H1 (cell line): Measurements from ENCODE around the gene CCNYL1. TPM values are rescaled to one million over a fixed set of nuclear protein-coding genes. Genes with fewer than 3 reads are reported as not detected.

Experiments used
- ATF2 ChIP-seq: IDR thresholded peaks from 2 replicates; pipeline ENCODE4 v1.6.1; 2012; ENCODE audit warnings: low read length, inconsistent platforms
- CHD1 ChIP-seq: IDR thresholded peaks from 2 replicates; pipeline ENCODE4 v1.6.1; 2012; ENCODE audit warnings: low read depth, low read length, improper control_type of control experiment
- CHD2 ChIP-seq: IDR thresholded peaks from 2 replicates; pipeline ENCODE4 v1.6.1; 2012; ENCODE audit warnings: low read length, improper control_type of control experiment
- EGR1 ChIP-seq: IDR thresholded peaks from 2 replicates; pipeline ENCODE4 v1.6.1; 2011; ENCODE audit warnings: low read depth, low read length, borderline replicate concordance
- GABPA ChIP-seq: IDR thresholded peaks from 2 replicates; pipeline ENCODE4 v1.6.1; 2011; ENCODE audit warnings: mild to moderate bottlenecking, low read length, moderate library complexity, borderline replicate concordance; ENCODE audit not compliant: insufficient read depth
- KDM4A ChIP-seq: IDR thresholded peaks from one replicate; pipeline ENCODE4 v1.7.1; 2012; ENCODE audit warnings: low read depth, mild to moderate bottlenecking, moderate library complexity, low read length, inconsistent platforms; ENCODE audit not compliant: severe bottlenecking
- MAX ChIP-seq: IDR thresholded peaks from 2 replicates; pipeline ENCODE4 v1.6.1; 2012; ENCODE audit warnings: inconsistent platforms
- SAP30 ChIP-seq: fragments of 300-600 bp; sonication (generic); IDR thresholded peaks from 2 replicates; pipeline ENCODE4 v1.7.1; 2012; ENCODE audit warnings: low read length, moderate library complexity, mild to moderate bottlenecking, inconsistent platforms; ENCODE audit not compliant: insufficient read depth, insufficient replicate concordance
- SIRT6 ChIP-seq: IDR thresholded peaks from one replicate; pipeline ENCODE4 v1.7.1; 2012; ENCODE audit warnings: low read length, inconsistent platforms
- polyA plus RNA-seq, 7 experiments: library from polyadenylated mRNA; depleted of rRNA in 3 of 7; stranded (reverse) in 5 of 7; unstranded in 2 of 7; fragments of >200 nt in 5 of 7; fragments of 200-250 nt in 2 of 7; gene quantifications; 1 replicate in 5 of 7; 2 replicates in 1 of 7; 4 replicates in 1 of 7; pipeline versions ENCODE4 v1.2.1 to v1.2.3, GENCODE V29; 2011 to 2013; ENCODE audit warnings: missing spikeins in 2 of 7, mixed read lengths in 2 of 7
- total RNA-seq: library from RNA; stranded (reverse); fragmentation: NEBNext Ultra II Directional; extraction: Animal tissue kit (Norgen Biotek cat#: 25700); gene quantifications from 2 replicates; pipeline ENCODE4 v1.2.1, GENCODE V29; 2021
- TF ChIP-seq, protein P1 (sequence below): fragments of 300-600 bp; sonication (generic); IDR thresholded peaks from 2 replicates; pipeline ENCODE4 v1.7.1; 2012; ENCODE audit warnings: low read length, moderate library complexity, mild to moderate bottlenecking, inconsistent platforms; ENCODE audit not compliant: insufficient replicate concordance

The CCNYL1 gene
- total and polyA plus RNA-seq, 2 of the 8 experiments (the other 6 are each of a cell fraction or from before 2014, with no cell fraction given), result 13.3 to 35.4 TPM

DNA sequence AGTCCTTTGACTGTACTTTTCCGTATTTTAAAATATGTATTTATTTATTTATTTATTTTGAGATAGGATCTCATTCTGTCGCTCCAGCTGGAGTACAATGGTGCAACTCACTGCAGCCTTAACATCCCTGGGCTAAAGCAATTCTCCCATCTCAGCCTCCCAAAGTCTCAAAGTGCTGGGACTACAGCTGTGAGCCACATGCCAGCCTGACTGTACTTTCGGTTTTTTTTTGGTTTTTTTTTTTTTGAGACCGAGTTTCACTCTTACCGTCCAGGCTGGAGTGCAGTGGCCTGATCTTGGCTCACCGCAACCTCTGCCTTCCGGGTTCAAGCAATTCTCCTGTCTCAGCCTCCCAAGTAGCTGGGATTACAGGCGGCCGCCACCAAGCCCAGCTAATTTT, 28.9 kb upstream of the CCNYL1 start (continued):
- TF ChIP-seq, protein P1, sequence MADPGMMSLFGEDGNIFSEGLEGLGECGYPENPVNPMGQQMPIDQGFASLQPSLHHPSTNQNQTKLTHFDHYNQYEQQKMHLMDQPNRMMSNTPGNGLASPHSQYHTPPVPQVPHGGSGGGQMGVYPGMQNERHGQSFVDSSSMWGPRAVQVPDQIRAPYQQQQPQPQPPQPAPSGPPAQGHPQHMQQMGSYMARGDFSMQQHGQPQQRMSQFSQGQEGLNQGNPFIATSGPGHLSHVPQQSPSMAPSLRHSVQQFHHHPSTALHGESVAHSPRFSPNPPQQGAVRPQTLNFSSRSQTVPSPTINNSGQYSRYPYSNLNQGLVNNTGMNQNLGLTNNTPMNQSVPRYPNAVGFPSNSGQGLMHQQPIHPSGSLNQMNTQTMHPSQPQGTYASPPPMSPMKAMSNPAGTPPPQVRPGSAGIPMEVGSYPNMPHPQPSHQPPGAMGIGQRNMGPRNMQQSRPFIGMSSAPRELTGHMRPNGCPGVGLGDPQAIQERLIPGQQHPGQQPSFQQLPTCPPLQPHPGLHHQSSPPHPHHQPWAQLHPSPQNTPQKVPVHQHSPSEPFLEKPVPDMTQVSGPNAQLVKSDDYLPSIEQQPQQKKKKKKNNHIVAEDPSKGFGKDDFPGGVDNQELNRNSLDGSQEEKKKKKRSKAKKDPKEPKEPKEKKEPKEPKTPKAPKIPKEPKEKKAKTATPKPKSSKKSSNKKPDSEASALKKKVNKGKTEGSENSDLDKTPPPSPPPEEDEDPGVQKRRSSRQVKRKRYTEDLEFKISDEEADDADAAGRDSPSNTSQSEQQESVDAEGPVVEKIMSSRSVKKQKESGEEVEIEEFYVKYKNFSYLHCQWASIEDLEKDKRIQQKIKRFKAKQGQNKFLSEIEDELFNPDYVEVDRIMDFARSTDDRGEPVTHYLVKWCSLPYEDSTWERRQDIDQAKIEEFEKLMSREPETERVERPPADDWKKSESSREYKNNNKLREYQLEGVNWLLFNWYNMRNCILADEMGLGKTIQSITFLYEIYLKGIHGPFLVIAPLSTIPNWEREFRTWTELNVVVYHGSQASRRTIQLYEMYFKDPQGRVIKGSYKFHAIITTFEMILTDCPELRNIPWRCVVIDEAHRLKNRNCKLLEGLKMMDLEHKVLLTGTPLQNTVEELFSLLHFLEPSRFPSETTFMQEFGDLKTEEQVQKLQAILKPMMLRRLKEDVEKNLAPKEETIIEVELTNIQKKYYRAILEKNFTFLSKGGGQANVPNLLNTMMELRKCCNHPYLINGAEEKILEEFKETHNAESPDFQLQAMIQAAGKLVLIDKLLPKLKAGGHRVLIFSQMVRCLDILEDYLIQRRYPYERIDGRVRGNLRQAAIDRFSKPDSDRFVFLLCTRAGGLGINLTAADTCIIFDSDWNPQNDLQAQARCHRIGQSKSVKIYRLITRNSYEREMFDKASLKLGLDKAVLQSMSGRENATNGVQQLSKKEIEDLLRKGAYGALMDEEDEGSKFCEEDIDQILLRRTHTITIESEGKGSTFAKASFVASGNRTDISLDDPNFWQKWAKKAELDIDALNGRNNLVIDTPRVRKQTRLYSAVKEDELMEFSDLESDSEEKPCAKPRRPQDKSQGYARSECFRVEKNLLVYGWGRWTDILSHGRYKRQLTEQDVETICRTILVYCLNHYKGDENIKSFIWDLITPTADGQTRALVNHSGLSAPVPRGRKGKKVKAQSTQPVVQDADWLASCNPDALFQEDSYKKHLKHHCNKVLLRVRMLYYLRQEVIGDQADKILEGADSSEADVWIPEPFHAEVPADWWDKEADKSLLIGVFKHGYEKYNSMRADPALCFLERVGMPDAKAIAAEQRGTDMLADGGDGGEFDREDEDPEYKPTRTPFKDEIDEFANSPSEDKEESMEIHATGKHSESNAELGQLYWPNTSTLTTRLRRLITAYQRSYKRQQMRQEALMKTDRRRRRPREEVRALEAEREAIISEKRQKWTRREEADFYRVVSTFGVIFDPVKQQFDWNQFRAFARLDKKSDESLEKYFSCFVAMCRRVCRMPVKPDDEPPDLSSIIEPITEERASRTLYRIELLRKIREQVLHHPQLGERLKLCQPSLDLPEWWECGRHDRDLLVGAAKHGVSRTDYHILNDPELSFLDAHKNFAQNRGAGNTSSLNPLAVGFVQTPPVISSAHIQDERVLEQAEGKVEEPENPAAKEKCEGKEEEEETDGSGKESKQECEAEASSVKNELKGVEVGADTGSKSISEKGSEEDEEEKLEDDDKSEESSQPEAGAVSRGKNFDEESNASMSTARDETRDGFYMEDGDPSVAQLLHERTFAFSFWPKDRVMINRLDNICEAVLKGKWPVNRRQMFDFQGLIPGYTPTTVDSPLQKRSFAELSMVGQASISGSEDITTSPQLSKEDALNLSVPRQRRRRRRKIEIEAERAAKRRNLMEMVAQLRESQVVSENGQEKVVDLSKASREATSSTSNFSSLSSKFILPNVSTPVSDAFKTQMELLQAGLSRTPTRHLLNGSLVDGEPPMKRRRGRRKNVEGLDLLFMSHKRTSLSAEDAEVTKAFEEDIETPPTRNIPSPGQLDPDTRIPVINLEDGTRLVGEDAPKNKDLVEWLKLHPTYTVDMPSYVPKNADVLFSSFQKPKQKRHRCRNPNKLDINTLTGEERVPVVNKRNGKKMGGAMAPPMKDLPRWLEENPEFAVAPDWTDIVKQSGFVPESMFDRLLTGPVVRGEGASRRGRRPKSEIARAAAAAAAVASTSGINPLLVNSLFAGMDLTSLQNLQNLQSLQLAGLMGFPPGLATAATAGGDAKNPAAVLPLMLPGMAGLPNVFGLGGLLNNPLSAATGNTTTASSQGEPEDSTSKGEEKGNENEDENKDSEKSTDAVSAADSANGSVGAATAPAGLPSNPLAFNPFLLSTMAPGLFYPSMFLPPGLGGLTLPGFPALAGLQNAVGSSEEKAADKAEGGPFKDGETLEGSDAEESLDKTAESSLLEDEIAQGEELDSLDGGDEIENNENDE, result no peak
- no peak for TF ChIP-seq MAX
- no peak for TF ChIP-seq CHD1
- no peak for TF ChIP-seq CHD2
- no peak for TF ChIP-seq SAP30
- TF ChIP-seq EGR1, result no peak
- TF ChIP-seq KDM4A, result no peak
- no peak for TF ChIP-seq GABPA
- no peak for TF ChIP-seq ATF2
- TF ChIP-seq SIRT6, result no peak
